ENCODE measurements around the gene LZTS3.

Gene LZTS3

GRCh38 chr20:3181270-3181669 is 7.9 kb upstream of the LZTS3 start:
- H3K4me3 ChIP-seq (ENCODE audit: low read length), result no peak overlapping the region
- no peaks in the 10 kb centered on the region for H3K4me1 ChIP-seq (ENCODE audit: low read length)
- no peaks in the 10 kb centered on the region for H3K27me3 ChIP-seq (ENCODE audit: low read depth, low read length)
- no peaks in the 10 kb centered on the region for H3K36me3 ChIP-seq (replicated peaks; ENCODE audit: low read depth, low read length)
- no peak for TF ChIP-seq CTCF (IDR thresholded peaks at IDR 0.05; ENCODE audit: low read depth, low read length)
- TF ChIP-seq EZH2phosphoT487 (IDR thresholded peaks at IDR 0.05; ENCODE audit: low read depth), result no peak
- H3K4me2 ChIP-seq (ENCODE audit: low read length), result no peak overlapping the region
- no peaks in the 10 kb centered on the region for H4K20me1 ChIP-seq (ENCODE audit: insufficient read depth, low read length)
- no peak overlapping the region for H2AFZ ChIP-seq (ENCODE audit: low read depth, low read length)
- no peaks in the 10 kb centered on the region for H3K79me2 ChIP-seq (ENCODE audit: low read length)
- no peaks in the 10 kb centered on the region for H3K9me3 ChIP-seq (ENCODE audit: insufficient read depth, low read length)
- no peak overlapping the region for H3K27ac ChIP-seq (ENCODE audit: low read length)
- H3K9ac ChIP-seq (ENCODE audit: low read length), result no peak overlapping the region

GRCh38 chr20:3180319-3180718 is 7.0 kb upstream of the LZTS3 start:
- Histone ChIP-seq H2AFZ (ENCODE audit: low read depth, low read length) (no peak overlapping the region), H4K20me1 (ENCODE audit: insufficient read depth, low read length) (no peaks in the 10 kb centered on the region), H3K4me1 (ENCODE audit: low read length) (no peaks in the 10 kb centered on the region), H3K36me3 (replicated peaks; ENCODE audit: low read depth, low read length) (no peaks in the 10 kb centered on the region), H3K4me2 (ENCODE audit: low read length) (no peak overlapping the region), H3K4me3 (ENCODE audit: low read length) (no peak overlapping the region), H3K9ac (ENCODE audit: low read length) (no peak overlapping the region), H3K27ac (ENCODE audit: low read length) (no peak overlapping the region), H3K79me2 (ENCODE audit: low read length) (no peaks in the 10 kb centered on the region), H3K27me3 (ENCODE audit: low read depth, low read length) (no peaks in the 10 kb centered on the region), H3K9me3 (ENCODE audit: insufficient read depth, low read length) (no peaks in the 10 kb centered on the region)
- TF ChIP-seq EZH2phosphoT487 (IDR thresholded peaks at IDR 0.05; ENCODE audit: low read depth), result no peak
- TF ChIP-seq CTCF (IDR thresholded peaks at IDR 0.05; ENCODE audit: low read depth, low read length), result no peak

GRCh38 chr20:3177746-3178485 is 4.6 kb upstream of the LZTS3 start:
- H3K4me2 ChIP-seq (ENCODE audit: low read length), result no peak overlapping the region
- no peaks in the 10 kb centered on the region for H3K27me3 ChIP-seq (ENCODE audit: low read depth, low read length)
- no peak overlapping the region for H3K27ac ChIP-seq (ENCODE audit: low read length)
- H3K9me3 ChIP-seq (ENCODE audit: insufficient read depth, low read length), result no peaks in the 10 kb centered on the region
- H3K36me3 ChIP-seq (replicated peaks; ENCODE audit: low read depth, low read length), result no peaks in the 10 kb centered on the region
- H3K9ac ChIP-seq (ENCODE audit: low read length), result no peak overlapping the region
- H3K4me3 ChIP-seq (ENCODE audit: low read length), result no peak overlapping the region
- H4K20me1 ChIP-seq (ENCODE audit: insufficient read depth, low read length), result no peaks in the 10 kb centered on the region
- H2AFZ ChIP-seq (ENCODE audit: low read depth, low read length), result no peak overlapping the region
- H3K4me1 ChIP-seq (ENCODE audit: low read length), result 0 out of 2 replicates have a peak, but pooled peaks cover 5% of the 10 kb centered on the region
- no peaks in the 10 kb centered on the region for H3K79me2 ChIP-seq (ENCODE audit: low read length)
- TF ChIP-seq CTCF (IDR thresholded peaks at IDR 0.05; ENCODE audit: low read depth, low read length) (no peak), EZH2phosphoT487 (IDR thresholded peaks at IDR 0.05; ENCODE audit: low read depth) (no peak)

- TF ChIP-seq CTCF (IDR thresholded peaks at IDR 0.05; ENCODE audit: low read depth, low read length), result no peak
- TF ChIP-seq EZH2phosphoT487 (IDR thresholded peaks at IDR 0.05; ENCODE audit: low read depth), result no peak
- H3K27ac ChIP-seq (ENCODE audit: low read length), result no peak overlapping the region
- no peaks in the 10 kb centered on the region for H3K36me3 ChIP-seq (replicated peaks; ENCODE audit: low read depth, low read length)
- H3K4me2 ChIP-seq (ENCODE audit: low read length), result no peak overlapping the region
- H2AFZ ChIP-seq (ENCODE audit: low read depth, low read length), result no peak overlapping the region
- H3K9me3 ChIP-seq (ENCODE audit: insufficient read depth, low read length), result no peaks in the 10 kb centered on the region
- H3K27me3 ChIP-seq (ENCODE audit: low read depth, low read length), result peaks cover 12% of the 10 kb centered on the region
- H3K4me1 ChIP-seq (ENCODE audit: low read length), result peaks cover 11% of the 10 kb centered on the region
- H4K20me1 ChIP-seq (ENCODE audit: insufficient read depth, low read length), result no peaks in the 10 kb centered on the region
- H3K4me3 ChIP-seq (ENCODE audit: low read length), result no peak overlapping the region
- no peaks in the 10 kb centered on the region for H3K79me2 ChIP-seq (ENCODE audit: low read length)
- no peak overlapping the region for H3K9ac ChIP-seq (ENCODE audit: low read length)
These were observed 1.9 kb upstream of the LZTS3 start for GRCh38 chr20:3175270-3175669.

All from OCI-LY3 (cell line).